Bronchial epithelial cell (primary cell): ENCODE results near the gene ZBTB37. TPM values are rescaled to one million over a fixed set of nuclear protein-coding genes. Genes with fewer than 3 reads are reported as not detected.

Experiments
- DNase-seq: peaks from one replicate; pipeline ENCODE4 v3.0.0-alpha.2; 2010; ENCODE audit warnings: low read depth
- FAIRE-seq: peaks from 2 replicates; lab custom pipeline; 2011; peaks lifted over from hg19 to GRCh38; lab: Jason Lieb, UNC
- H3K27me3 ChIP-seq: 2 replicates; pipeline ENCODE4 v1.5.1; 2011; ENCODE audit warnings: low read length; ENCODE audit not compliant: control insufficient read depth, insufficient read depth
- H3K36me3 ChIP-seq: 2 replicates; pipeline ENCODE4 v1.5.1; 2011; ENCODE audit warnings: low read length; ENCODE audit not compliant: control insufficient read depth, insufficient read depth
- H3K4me3 ChIP-seq: 2 replicates; pipeline ENCODE4 v1.5.1; 2011; ENCODE audit warnings: mild to moderate bottlenecking, low read depth, low read length, control low read depth
- total RNA-seq: library from RNA; depleted of rRNA; stranded (reverse); fragments of >200 nt; gene quantifications from 2 replicates; pipeline ENCODE4 v1.2.1, GENCODE V29; 2014
- TF ChIP-seq, protein P1 (sequence below): IDR thresholded peaks from 2 replicates; pipeline ENCODE4 v1.5.1; 2011; ENCODE audit warnings: mild to moderate bottlenecking, moderate library complexity, low read length, control low read depth, inconsistent platforms; ENCODE audit not compliant: insufficient read depth, severe bottlenecking

ZBTB37 gene
- total RNA-seq, 1 donor from 2014 or later, result 2.9 TPM

DNA sequence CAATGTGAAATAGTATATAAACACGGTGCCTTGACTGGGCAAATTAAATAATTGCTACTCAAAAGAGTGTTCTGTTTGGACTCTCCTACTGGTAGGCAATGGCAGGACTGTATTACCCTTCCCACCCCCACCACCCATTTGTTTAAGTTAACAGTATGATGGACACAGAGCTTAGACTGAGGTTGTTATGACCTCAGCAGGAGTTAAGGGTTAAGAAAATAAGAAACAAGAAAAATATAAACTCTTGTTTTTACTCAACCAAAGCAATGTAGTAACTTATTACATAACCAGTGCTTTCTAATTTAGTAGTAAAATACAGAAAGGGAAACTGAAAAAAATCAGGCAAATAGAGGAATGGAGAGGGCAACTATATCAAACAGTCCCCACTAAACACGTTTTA is 68.9 kb downstream of the ZBTB37 start:
- Histone ChIP-seq H3K27me3 (no peaks in the 10 kb centered on the region), H3K4me3 (no peak overlapping the region), H3K36me3 (peaks cover 2% of the 10 kb centered on the region)
- TF ChIP-seq, protein P1, sequence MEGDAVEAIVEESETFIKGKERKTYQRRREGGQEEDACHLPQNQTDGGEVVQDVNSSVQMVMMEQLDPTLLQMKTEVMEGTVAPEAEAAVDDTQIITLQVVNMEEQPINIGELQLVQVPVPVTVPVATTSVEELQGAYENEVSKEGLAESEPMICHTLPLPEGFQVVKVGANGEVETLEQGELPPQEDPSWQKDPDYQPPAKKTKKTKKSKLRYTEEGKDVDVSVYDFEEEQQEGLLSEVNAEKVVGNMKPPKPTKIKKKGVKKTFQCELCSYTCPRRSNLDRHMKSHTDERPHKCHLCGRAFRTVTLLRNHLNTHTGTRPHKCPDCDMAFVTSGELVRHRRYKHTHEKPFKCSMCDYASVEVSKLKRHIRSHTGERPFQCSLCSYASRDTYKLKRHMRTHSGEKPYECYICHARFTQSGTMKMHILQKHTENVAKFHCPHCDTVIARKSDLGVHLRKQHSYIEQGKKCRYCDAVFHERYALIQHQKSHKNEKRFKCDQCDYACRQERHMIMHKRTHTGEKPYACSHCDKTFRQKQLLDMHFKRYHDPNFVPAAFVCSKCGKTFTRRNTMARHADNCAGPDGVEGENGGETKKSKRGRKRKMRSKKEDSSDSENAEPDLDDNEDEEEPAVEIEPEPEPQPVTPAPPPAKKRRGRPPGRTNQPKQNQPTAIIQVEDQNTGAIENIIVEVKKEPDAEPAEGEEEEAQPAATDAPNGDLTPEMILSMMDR, result no peak
- no peak for DNase-seq
- FAIRE-seq, result no peak

DNA sequence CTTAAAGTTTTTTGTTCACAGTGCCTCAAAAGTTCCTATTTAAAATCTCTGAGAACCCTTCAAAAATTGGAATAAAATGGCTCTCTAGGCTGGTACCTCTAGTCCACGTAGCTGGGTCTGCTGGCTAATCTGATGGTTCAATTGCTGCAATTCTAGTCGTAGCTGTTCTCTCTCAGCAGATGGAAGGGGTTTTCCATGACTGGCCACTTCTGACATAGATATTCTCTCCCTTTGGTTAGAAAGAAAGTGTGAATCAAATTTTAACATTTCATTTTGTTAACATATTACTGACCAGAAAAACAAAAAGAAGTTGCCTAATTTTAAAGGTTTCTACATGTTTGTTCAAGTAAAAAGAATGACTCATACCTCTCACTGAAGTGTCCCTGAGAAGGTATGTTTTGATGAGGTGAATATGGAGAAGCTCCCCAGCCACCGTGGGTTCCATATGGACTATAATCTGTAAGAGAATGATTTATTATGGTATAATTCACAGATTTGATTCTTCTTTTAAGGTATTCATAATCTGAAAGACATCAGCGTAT is 78.3 kb downstream of the ZBTB37 start:
- TF ChIP-seq, protein P1, result no peak
- no peak for FAIRE-seq
- H3K36me3 ChIP-seq, result peaks cover 4% of the 10 kb centered on the region
- no peaks in the 10 kb centered on the region for H3K27me3 ChIP-seq
- DNase-seq, result peak; percentile 85
- no peak overlapping the region for H3K4me3 ChIP-seq

DNA sequence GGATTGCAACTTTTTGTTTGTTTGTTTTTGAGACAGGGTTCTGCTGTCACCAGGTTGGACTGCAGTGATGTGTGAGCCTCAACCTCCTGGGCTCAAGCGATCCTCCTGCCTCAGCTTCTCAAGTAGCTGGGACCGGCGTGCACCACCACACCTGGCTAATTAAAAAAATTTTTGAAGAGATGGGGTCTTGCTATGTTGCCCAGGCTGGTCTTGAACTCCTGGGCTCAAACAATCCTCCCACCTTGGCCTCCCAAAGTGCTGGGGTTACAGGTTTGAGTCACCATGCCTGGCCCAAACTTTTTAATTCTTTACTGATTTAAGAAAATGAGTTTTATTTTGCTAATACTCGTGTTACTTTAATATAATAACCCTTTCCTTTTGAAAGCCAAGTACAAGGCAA is 80.4 kb downstream of the ZBTB37 start:
- DNase-seq (no peak), FAIRE-seq (no peak)
- H3K4me3 ChIP-seq, result no peak overlapping the region
- no peaks in the 10 kb centered on the region for H3K27me3 ChIP-seq
- peaks cover 6% of the 10 kb centered on the region for H3K36me3 ChIP-seq
- TF ChIP-seq, protein P1, result no peak

Other genes with a start within 250 kb of the ZBTB37 start
- not detected in 2 replicates for gene TEX50, start 233.0 kb upstream of the ZBTB37 start, total RNA-seq
- gene ANKRD45, start 198.5 kb upstream of the ZBTB37 start, total RNA-seq, result under 0.01 TPM in 2 replicates
- 35.8 and 39.0 TPM in 2 replicates for gene KLHL20, start 153.4 kb upstream of the ZBTB37 start, total RNA-seq
- gene DARS2, start 43.7 kb upstream of the ZBTB37 start, total RNA-seq, result 12.9 and 15.4 TPM in 2 replicates
- gene CENPL, start 43.5 kb upstream of the ZBTB37 start, total RNA-seq, result 5.1 and 5.5 TPM in 2 replicates
- 955 and 2,584 TPM in 2 replicates for gene GAS5, start 391 bp upstream of the ZBTB37 start, total RNA-seq
- gene SERPINC1, start 48.9 kb downstream of the ZBTB37 start, total RNA-seq, result not detected in 2 replicates
- gene RC3H1, start 154.0 kb downstream of the ZBTB37 start, total RNA-seq, result 8.2 and 10.4 TPM in 2 replicates